Thyroid gland (tissue), 4 donors: ENCODE results near the gene EPN1. TPM values are rescaled to one million over a fixed set of nuclear protein-coding genes. Genes with fewer than 3 reads are reported as not detected.

Experiments used
- DNase-seq, 2 donors: peaks; one replicate each; pipeline ENCODE4 v3.0.0-alpha.2; 2019
- H3K27ac ChIP-seq, 3 donors: fragments of 200-600 bp; sonication (generic); 1 replicate in 2 of 3; 2 replicates in 1 of 3; pipeline ENCODE4 v1.5.1; 2016 to 2019; ENCODE audit warnings: mild to moderate bottlenecking in 1 of 3, moderate library complexity in 1 of 3
- H3K27me3 ChIP-seq: fragments of 200-600 bp; sonication (generic); one replicate; pipeline ENCODE4 v1.5.1; 2019
- H3K36me3 ChIP-seq, 2 donors: fragments of 200-600 bp; sonication (generic); one replicate each; pipeline ENCODE4 v1.5.1; 2016 to 2019
- H3K4me1 ChIP-seq, 2 donors: fragments of 200-600 bp; sonication (generic); one replicate each; pipeline ENCODE4 v1.5.1; 2017 to 2019
- H3K4me3 ChIP-seq, 3 donors: fragments of 200-600 bp; sonication (generic); replicated peaks in 1 of 3; 1 replicate in 2 of 3; 2 replicates in 1 of 3; pipeline ENCODE4 v1.5.1; 2016; ENCODE audit warnings: mild to moderate bottlenecking in 1 of 3
- H3K9me3 ChIP-seq: fragments of 200-600 bp; sonication (generic); one replicate; pipeline ENCODE4 v1.5.1; 2017
- CTCF ChIP-seq, 6 experiments: fragments of 200-600 bp in 3 of 6; fragments of 450-650 bp in 3 of 6; sonication (generic) in 3 of 6; IDR thresholded peaks; one replicate each; pipeline ENCODE4 v1.5.1; 2016 to 2019; ENCODE audit warnings: antibody characterized with exemption in 6 of 6, mild to moderate bottlenecking in 2 of 6, inconsistent platforms in 1 of 6, moderate library complexity in 1 of 6
- POLR2A ChIP-seq, 2 donors: fragments of 450-650 bp; IDR thresholded peaks; one replicate each; pipeline ENCODE4 v1.6.1; 2017; ENCODE audit warnings: antibody characterized with exemption in 2 of 2, mild to moderate bottlenecking in 2 of 2, moderate library complexity in 1 of 2
- WGBS, 2 donors: methylation state at CpG; one replicate each; pipeline ENCODE4 v1.1.5; 2017; 5-methylcytosine and 5-hydroxymethylcytosine counted together
- intact Hi-C: fragments of 100-400 bp; cut with DNase I; formaldehyde crosslinking; loops from one replicate; pipeline ENCODE4 v1.15.1; 2023
- total RNA-seq, 4 donors: library from RNA; depleted of rRNA; stranded (reverse); fragments of >200 nt; gene quantifications; one replicate each; pipeline ENCODE4 v1.2.3, GENCODE V29; 2016

Gene EPN1
- total RNA-seq, 4 donors from 2014 or later: 34.8 to 102 (median 72.2) TPM

GRCh38 chr19:55670280-55671053, 4.6 kb upstream of the EPN1 start:
- TF ChIP-seq POLR2A (IDR thresholded peaks at IDR 0.05) (no peak), CTCF (IDR thresholded peaks at IDR 0.05) (no peak)
- intact Hi-C loops: no loop called here
- no peaks in the 10 kb centered on the region for H3K27me3 ChIP-seq
- H3K4me3 ChIP-seq: no peak overlapping the region
- peaks cover 52 to 59% of the 10 kb centered on the region in 2 donors for H3K36me3 ChIP-seq
- H3K9me3 ChIP-seq: no peaks in the 10 kb centered on the region
- no peak overlapping the region for H3K27ac ChIP-seq
- WGBS, 2 donors: 66 to 67% methylated on average over 15 to 22 of the region's 23 CpGs
- DNase-seq: peak in 1 of 2 donors; percentile 42
- H3K4me1 ChIP-seq: peaks cover 0 to 5% of the 10 kb centered on the region in 2 donors

- Histone ChIP-seq H3K4me1 (peaks cover 3 to 9% of the 10 kb centered on the region in 2 donors), H3K27me3 (no peaks in the 10 kb centered on the region), H3K9me3 (no peaks in the 10 kb centered on the region), H3K27ac (no peak overlapping the region), H3K36me3 (peaks cover 47 to 56% of the 10 kb centered on the region in 2 donors), H3K4me3 (no peak overlapping the region)
- DNase-seq: no peak
- intact Hi-C loops: no loop called here
- no peak for TF ChIP-seq CTCF (IDR thresholded peaks at IDR 0.05)
- no peak for TF ChIP-seq POLR2A (IDR thresholded peaks at IDR 0.05)
- WGBS, 2 donors: 89 to 94% methylated on average over 2 of the region's 2 CpGs
These were observed 4.0 kb upstream of the EPN1 start for GRCh38 chr19:55671054-55671378.

GRCh38 chr19:55672418-55672817, 2.6 kb upstream of the EPN1 start:
- Histone ChIP-seq H3K27me3 (no peaks in the 10 kb centered on the region), H3K4me3 (no peak overlapping the region), H3K4me1 (peaks cover 17 to 23% of the 10 kb centered on the region in 2 donors), H3K36me3 (peaks cover 33 to 42% of the 10 kb centered on the region in 2 donors), H3K9me3 (no peaks in the 10 kb centered on the region), H3K27ac (no peak overlapping the region)
- TF ChIP-seq POLR2A (IDR thresholded peaks at IDR 0.05) (no peak), CTCF (IDR thresholded peaks at IDR 0.05) (no peak)
- no peak for DNase-seq
- intact Hi-C loops: no loop called here
- 85 to 91% methylated on average over 5 of the region's 5 CpGs for WGBS, 2 donors

GRCh38 chr19:55673465-55673864, 1.6 kb upstream of the EPN1 start:
- Histone ChIP-seq H3K9me3 (no peaks in the 10 kb centered on the region), H3K27me3 (no peaks in the 10 kb centered on the region), H3K36me3 (peaks cover 29 to 32% of the 10 kb centered on the region in 2 donors), H3K4me3 (no peak overlapping the region), H3K4me1 (peaks cover 21 to 25% of the 10 kb centered on the region in 2 donors), H3K27ac (no peak overlapping the region)
- intact Hi-C loops: no loop called here
- TF ChIP-seq POLR2A (IDR thresholded peaks at IDR 0.05): no peak
- TF ChIP-seq CTCF (IDR thresholded peaks at IDR 0.05): no peak
- DNase-seq: no peak
- 83 to 88% methylated on average over 9 of the region's 9 CpGs for WGBS, 2 donors

GRCh38 chr19:55673889-55674288, 1.1 kb upstream of the EPN1 start:
- no peak for TF ChIP-seq POLR2A (IDR thresholded peaks at IDR 0.05)
- TF ChIP-seq CTCF (IDR thresholded peaks at IDR 0.05): no peak
- H3K36me3 ChIP-seq: peaks cover 29 to 32% of the 10 kb centered on the region in 2 donors
- no peak overlapping the region for H3K27ac ChIP-seq
- no peak for DNase-seq
- no peaks in the 10 kb centered on the region for H3K27me3 ChIP-seq
- 79 to 93% methylated on average over 9 to 13 of the region's 15 CpGs for WGBS, 2 donors
- no peak overlapping the region for H3K4me3 ChIP-seq
- intact Hi-C loops: no loop called here
- no peaks in the 10 kb centered on the region for H3K9me3 ChIP-seq
- peaks cover 21 to 25% of the 10 kb centered on the region in 2 donors for H3K4me1 ChIP-seq
